ENCODE measurements around the gene TMC3.
A peak's percentile ranks its signal among the peaks of the same experiment; 100 is the strongest.

The TMC3 gene

DNA sequence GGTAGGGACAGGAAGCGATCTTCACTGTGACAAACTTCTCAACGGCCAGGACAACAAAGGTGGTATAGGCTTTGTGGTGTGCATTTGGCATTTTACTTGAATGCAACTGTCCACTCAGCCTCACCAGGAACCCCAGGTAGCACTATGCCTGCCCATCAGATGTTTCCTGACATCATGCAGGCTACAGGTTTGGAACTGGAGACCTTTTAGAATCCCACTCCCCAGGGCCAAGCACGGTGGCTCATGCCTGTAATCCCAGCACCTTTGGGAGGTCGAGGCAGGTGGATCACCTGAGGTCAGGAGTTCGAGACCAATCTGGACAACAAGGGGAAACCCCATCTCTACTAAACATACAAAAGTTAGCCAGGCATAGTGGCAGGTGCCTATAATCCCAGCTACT lies 59.6 kb downstream of the TMC3 start:
- Histone ChIP-seq H3K27ac (ENCODE audit: low read depth, low read length, poor library complexity, severe bottlenecking) (no peak overlapping the region), H2AFZ (ENCODE audit: low read length) (no peak overlapping the region), H4K20me1 (ENCODE audit: insufficient read depth, low read length) (no peaks in the 10 kb centered on the region), H3F3A (ENCODE audit: insufficient read depth, low read length) (peaks cover 8% of the 10 kb centered on the region; the same call in 1 of the 2 replicates), H3K27me3 (ENCODE audit: insufficient read depth, low read length) (no peaks in the 10 kb centered on the region), H3K4me2 (ENCODE audit: low read length) (no peak overlapping the region), H3K9me2 (ENCODE audit: low read depth, low read length) (no peaks in the 10 kb centered on the region), H3K9ac (ENCODE audit: low read length) (no peak overlapping the region), H3K79me2 (ENCODE audit: insufficient read depth, low read length) (no peaks in the 10 kb centered on the region), H3K4me3 (ENCODE audit: low read depth, low read length, poor library complexity, severe bottlenecking) (no peak overlapping the region), H3K36me3 (ENCODE audit: insufficient read depth, low read length) (peaks cover 54% of the 10 kb centered on the region), H3K4me1 (ENCODE audit: insufficient read depth, low read length, severe bottlenecking) (peaks cover 32% of the 10 kb centered on the region), H3K9me3 (ENCODE audit: low read length) (no peaks in the 10 kb centered on the region)
- TF ChIP-seq, protein P1, sequence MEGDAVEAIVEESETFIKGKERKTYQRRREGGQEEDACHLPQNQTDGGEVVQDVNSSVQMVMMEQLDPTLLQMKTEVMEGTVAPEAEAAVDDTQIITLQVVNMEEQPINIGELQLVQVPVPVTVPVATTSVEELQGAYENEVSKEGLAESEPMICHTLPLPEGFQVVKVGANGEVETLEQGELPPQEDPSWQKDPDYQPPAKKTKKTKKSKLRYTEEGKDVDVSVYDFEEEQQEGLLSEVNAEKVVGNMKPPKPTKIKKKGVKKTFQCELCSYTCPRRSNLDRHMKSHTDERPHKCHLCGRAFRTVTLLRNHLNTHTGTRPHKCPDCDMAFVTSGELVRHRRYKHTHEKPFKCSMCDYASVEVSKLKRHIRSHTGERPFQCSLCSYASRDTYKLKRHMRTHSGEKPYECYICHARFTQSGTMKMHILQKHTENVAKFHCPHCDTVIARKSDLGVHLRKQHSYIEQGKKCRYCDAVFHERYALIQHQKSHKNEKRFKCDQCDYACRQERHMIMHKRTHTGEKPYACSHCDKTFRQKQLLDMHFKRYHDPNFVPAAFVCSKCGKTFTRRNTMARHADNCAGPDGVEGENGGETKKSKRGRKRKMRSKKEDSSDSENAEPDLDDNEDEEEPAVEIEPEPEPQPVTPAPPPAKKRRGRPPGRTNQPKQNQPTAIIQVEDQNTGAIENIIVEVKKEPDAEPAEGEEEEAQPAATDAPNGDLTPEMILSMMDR (IDR thresholded peaks at IDR 0.05; ENCODE audit: low read length), result no peak
- no peak for TF ChIP-seq EZH2 (IDR thresholded peaks at IDR 0.05; ENCODE audit: borderline replicate concordance, low read length)

GRCh38 chr15:81313686-81314085 lies 60.3 kb downstream of the TMC3 start:
- Histone ChIP-seq H3K27me3 (ENCODE audit: insufficient read depth, low read length) (no peaks in the 10 kb centered on the region), H3K9me2 (ENCODE audit: low read depth, low read length) (no peaks in the 10 kb centered on the region)

DNA sequence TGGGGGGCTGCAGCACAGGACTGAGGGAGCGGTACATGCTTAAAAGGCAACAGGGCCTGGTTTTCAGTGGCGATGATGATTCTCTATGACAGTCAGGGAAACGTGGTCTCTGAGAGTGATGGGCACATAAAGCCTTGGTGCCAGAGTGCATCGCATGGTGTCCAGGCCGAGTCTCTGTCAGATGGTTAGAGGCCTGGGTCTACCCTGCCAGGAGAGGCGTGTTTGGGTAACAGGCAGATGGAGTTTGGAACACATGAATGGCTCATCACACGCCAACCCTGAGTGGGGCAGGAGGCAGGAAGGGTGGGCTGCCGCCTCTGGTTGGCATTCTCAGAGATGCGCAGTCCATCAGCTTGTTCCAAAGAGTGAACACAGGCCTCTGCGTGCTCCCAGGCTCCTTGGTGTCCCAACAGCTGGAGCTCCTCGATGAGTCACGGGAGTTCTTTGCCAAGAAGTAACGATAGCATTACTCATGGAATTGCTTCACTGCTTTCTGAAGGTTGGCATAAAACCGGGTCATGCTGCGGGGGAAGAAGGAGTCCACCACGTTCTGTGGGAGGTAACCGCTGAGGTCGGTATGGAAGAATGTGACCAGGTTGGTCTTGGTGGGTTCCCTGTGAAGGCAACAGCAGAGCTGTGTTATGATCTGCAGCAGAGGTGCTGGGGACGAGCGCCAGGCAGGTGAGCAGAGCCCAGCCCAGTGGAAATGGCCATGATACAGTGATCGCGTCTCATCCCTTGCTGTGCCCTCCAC lies 61.0 kb downstream of the TMC3 start:
- Histone ChIP-seq H3K4me1 (ENCODE audit: insufficient read depth, low read length, severe bottlenecking) (peaks cover 29% of the 10 kb centered on the region), H3K9me3 (ENCODE audit: low read length) (no peaks in the 10 kb centered on the region), H3F3A (ENCODE audit: insufficient read depth, low read length) (peaks cover 8% of the 10 kb centered on the region; the same call in 1 of the 2 replicates), H3K4me2 (ENCODE audit: low read length) (peak overlapping the region; percentile 62; the same call in 1 of the 2 replicates), H3K27me3 (ENCODE audit: insufficient read depth, low read length) (no peaks in the 10 kb centered on the region), H3K9me2 (ENCODE audit: low read depth, low read length) (no peaks in the 10 kb centered on the region), H3K27ac (ENCODE audit: low read depth, low read length, poor library complexity, severe bottlenecking) (peak overlapping the region; percentile 96), H3K9ac (ENCODE audit: low read length) (peak overlapping the region; percentile 66; the same call in 1 of the 2 replicates), H3K79me2 (ENCODE audit: insufficient read depth, low read length) (no peaks in the 10 kb centered on the region), H2AFZ (ENCODE audit: low read length) (no peak overlapping the region), H3K4me3 (ENCODE audit: low read depth, low read length, poor library complexity, severe bottlenecking) (no peak overlapping the region), H4K20me1 (ENCODE audit: insufficient read depth, low read length) (no peaks in the 10 kb centered on the region), H3K36me3 (ENCODE audit: insufficient read depth, low read length) (peaks cover 58% of the 10 kb centered on the region)
- TF ChIP-seq, protein P1 (IDR thresholded peaks at IDR 0.05; ENCODE audit: low read length), result no peak
- no peak for TF ChIP-seq EZH2 (IDR thresholded peaks at IDR 0.05; ENCODE audit: borderline replicate concordance, low read length)

More at GRCh38 chr15:81313686-81314085, 60.3 kb downstream of the TMC3 start:
- Histone ChIP-seq H3K79me2 (ENCODE audit: insufficient read depth, low read length) (no peaks in the 10 kb centered on the region), H3K36me3 (ENCODE audit: insufficient read depth, low read length) (peaks cover 54% of the 10 kb centered on the region), H4K20me1 (ENCODE audit: insufficient read depth, low read length) (no peaks in the 10 kb centered on the region), H2AFZ (ENCODE audit: low read length) (no peak overlapping the region), H3K4me2 (ENCODE audit: low read length) (no peak overlapping the region), H3K4me1 (ENCODE audit: insufficient read depth, low read length, severe bottlenecking) (peaks cover 32% of the 10 kb centered on the region), H3K9me3 (ENCODE audit: low read length) (no peaks in the 10 kb centered on the region), H3K27ac (ENCODE audit: low read depth, low read length, poor library complexity, severe bottlenecking) (no peak overlapping the region), H3F3A (ENCODE audit: insufficient read depth, low read length) (peaks cover 8% of the 10 kb centered on the region; the same call in 1 of the 2 replicates), H3K4me3 (ENCODE audit: low read depth, low read length, poor library complexity, severe bottlenecking) (no peak overlapping the region), H3K9ac (ENCODE audit: low read length) (no peak overlapping the region)
- no peak for TF ChIP-seq EZH2 (IDR thresholded peaks at IDR 0.05; ENCODE audit: borderline replicate concordance, low read length)
- TF ChIP-seq, protein P1 (IDR thresholded peaks at IDR 0.05; ENCODE audit: low read length), result no peak
